ENCODE measurements around the gene NFE2. TPM values are rescaled to one million over a fixed set of nuclear protein-coding genes. Genes with fewer than 3 reads are reported as not detected.
A peak's percentile ranks its signal among the peaks of the same experiment; 100 is the strongest.
"Not testable (repeated sequence)": the region's sequence is repeated elsewhere in the genome, so short reads cannot be mapped to it uniquely, and the experiment has no call there.

NFE2 gene
- total and polyA plus RNA-seq, 2 donors (not counting 3 experiments of a cell fraction or from before 2014, with no cell fraction given) = not detected

DNA sequence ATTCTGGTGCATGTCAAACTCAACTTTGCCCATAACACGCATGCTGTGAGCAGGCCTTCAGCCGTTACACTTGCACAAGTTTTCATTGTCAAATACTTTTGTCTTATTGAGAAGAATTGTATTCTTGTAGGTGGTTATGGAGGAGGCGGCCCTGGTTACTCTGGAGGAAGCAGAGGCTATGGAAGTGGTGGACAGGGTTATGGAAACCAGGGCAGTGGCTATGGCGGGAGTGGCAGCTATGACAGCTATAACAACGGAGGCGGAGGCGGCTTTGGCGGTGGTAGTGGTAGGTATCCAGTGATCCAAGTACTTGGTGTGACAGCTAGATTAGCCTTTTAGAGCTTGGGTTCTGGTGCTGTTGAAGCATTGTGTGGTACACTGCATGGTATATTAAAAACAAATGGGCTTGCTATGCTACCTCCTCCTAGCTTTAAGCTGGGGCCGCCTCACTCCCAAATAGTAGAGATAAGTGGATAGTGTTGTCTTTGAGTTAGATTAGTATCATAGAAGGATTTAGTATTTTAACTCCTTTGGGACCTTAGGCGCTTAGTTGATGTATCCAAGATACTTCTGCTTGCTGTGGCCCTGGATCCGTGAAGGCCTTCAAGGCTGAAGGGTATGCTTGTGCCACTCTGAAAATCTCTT lies 17.7 kb downstream of the NFE2 start:
- dilution Hi-C loops (cut with MboI; ENCODE audit: extremely low pct_ligation_motif_present, low sequenced_read_pairs) (no loop called here), intact Hi-C loops (cut with micrococcal nuclease) (loop anchor here (5.0 kb wide), 2 partner anchors 129 to 149 kb away; no protein-coding TSS in a partner anchor)
- peak overlapping the region; percentile 28 to 71 (median 61) for H3K4me3 ChIP-seq (replicated peaks in 1 of 3; ENCODE audit: insufficient read depth in 1 of 3, low read depth in 1 of 3, low read length in 3 of 3)
- H4K20me1 ChIP-seq (replicated peaks; ENCODE audit: control insufficient read depth, extremely low read depth, insufficient read depth, low read length) = peaks cover 16% of the 10 kb centered on the region
- no peak overlapping the region for H3K27ac ChIP-seq (ENCODE audit: insufficient read depth, low read depth, low read length)
- H3K9me1 ChIP-seq (replicated peaks; ENCODE audit: control insufficient read depth, extremely low read depth, insufficient read depth, low read length) = no peaks in the 10 kb centered on the region
- H3K79me2 ChIP-seq (ENCODE audit: control insufficient read depth, insufficient read depth, low read length) = peaks cover 62% of the 10 kb centered on the region
- no peaks in the 10 kb centered on the region for H3K27me3 ChIP-seq (ENCODE audit: control insufficient read depth in 2 of 2, insufficient read depth in 2 of 2, low read length in 2 of 2)
- peaks cover 20 to 37% of the 10 kb centered on the region in 2 experiments for H3K36me3 ChIP-seq (ENCODE audit: control insufficient read depth in 2 of 2, extremely low read depth in 1 of 2, insufficient read depth in 2 of 2, low read length in 2 of 2)
- no peak for DNase-seq (ENCODE audit: low read depth, low spot score)
- peak overlapping the region; percentile 84 for H3K9ac ChIP-seq (replicated peaks; ENCODE audit: extremely low read depth, insufficient read depth, low read length)
- no peaks in the 10 kb centered on the region for H3K9me3 ChIP-seq (replicated peaks; ENCODE audit: control insufficient read depth, insufficient read depth, low read length)
- POLR2A ChIA-PET = interaction anchor here (1.9 kb wide), 1 partner anchor 9 kb away, joined by 3 read pairs; no protein-coding TSS in a partner anchor
- H3K4me1 ChIP-seq (ENCODE audit: control insufficient read depth, extremely low read depth, insufficient read depth, low read length) = peaks cover 36% of the 10 kb centered on the region
- CTCF ChIA-PET = interaction anchor here (0.5 to 3.2 kb wide), 3 partner anchors 32 to 87 kb away, joined by 3 to 17 read pairs (median 3); no protein-coding TSS in a partner anchor
- no peak for FAIRE-seq
- peak overlapping the region; percentile 95 for H3K4me2 ChIP-seq (ENCODE audit: insufficient read depth, low read length)
- no peak overlapping the region for H2AFZ ChIP-seq (ENCODE audit: low read depth, low read length)
- TF ChIP-seq EZH2 (IDR thresholded peaks at IDR 0.05; ENCODE audit: borderline replicate concordance, low read depth, low read length, severe bottlenecking) (no peak), JUN (IDR thresholded peaks at IDR 0.05; ENCODE audit: borderline replicate concordance, insufficient read depth, insufficient read length, low read depth) (no peak), POLR2AphosphoS5 (IDR thresholded peaks at IDR 0.05; ENCODE audit: insufficient read depth, low read depth, low read length) (peak; percentile 0), GATA2 (IDR thresholded peaks at IDR 0.05; ENCODE audit: insufficient read depth, insufficient read length, low read depth, low read length) (no peak), POLR2A (IDR thresholded peaks at IDR 0.05; ENCODE audit: low read depth, low read length) (peak; percentile 28), FOS (IDR thresholded peaks at IDR 0.05; ENCODE audit: borderline replicate concordance, insufficient read depth, low read length) (no peak), MYC (IDR thresholded peaks at IDR 0.05; ENCODE audit: low read depth, low read length) (no peak)
- TF ChIP-seq, protein P1, sequence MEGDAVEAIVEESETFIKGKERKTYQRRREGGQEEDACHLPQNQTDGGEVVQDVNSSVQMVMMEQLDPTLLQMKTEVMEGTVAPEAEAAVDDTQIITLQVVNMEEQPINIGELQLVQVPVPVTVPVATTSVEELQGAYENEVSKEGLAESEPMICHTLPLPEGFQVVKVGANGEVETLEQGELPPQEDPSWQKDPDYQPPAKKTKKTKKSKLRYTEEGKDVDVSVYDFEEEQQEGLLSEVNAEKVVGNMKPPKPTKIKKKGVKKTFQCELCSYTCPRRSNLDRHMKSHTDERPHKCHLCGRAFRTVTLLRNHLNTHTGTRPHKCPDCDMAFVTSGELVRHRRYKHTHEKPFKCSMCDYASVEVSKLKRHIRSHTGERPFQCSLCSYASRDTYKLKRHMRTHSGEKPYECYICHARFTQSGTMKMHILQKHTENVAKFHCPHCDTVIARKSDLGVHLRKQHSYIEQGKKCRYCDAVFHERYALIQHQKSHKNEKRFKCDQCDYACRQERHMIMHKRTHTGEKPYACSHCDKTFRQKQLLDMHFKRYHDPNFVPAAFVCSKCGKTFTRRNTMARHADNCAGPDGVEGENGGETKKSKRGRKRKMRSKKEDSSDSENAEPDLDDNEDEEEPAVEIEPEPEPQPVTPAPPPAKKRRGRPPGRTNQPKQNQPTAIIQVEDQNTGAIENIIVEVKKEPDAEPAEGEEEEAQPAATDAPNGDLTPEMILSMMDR (IDR thresholded peaks at IDR 0.05; ENCODE audit: extremely low read depth in 1 of 2, insufficient read depth in 1 of 2, low read depth in 1 of 2, low read length in 2 of 2) = no peak
- TF ChIP-seq, protein P2, sequence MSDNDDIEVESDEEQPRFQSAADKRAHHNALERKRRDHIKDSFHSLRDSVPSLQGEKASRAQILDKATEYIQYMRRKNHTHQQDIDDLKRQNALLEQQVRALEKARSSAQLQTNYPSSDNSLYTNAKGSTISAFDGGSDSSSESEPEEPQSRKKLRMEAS (IDR thresholded peaks at IDR 0.05; ENCODE audit: insufficient read depth, insufficient read length) = no peak
- no TSS peak for BruUV-seq (replicated peaks)

DNA sequence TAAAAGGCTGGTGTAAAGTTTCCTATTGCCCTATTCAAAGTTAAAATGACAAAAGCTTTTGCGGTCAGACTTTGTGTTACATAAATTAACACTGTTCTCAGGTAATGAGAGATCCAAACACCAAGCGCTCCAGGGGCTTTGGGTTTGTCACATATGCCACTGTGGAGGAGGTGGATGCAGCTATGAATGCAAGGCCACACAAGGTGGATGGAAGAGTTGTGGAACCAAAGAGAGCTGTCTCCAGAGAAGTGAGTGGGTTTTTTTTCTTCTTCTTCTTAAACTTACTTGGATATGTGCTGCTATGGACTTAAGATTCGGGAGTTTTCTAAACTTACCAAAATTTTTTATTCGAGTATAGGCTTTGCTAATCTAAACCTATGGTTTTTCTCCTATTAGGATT lies 19.1 kb downstream of the NFE2 start:
- CTCF ChIA-PET = interaction anchor here (0.7 to 3.7 kb wide), 3 partner anchors 30 to 77 kb away, joined by 3 to 39 read pairs (median 8); partner anchors contain the start of gene COPZ1
- H3K27me3 ChIP-seq (ENCODE audit: control insufficient read depth in 2 of 2, insufficient read depth in 2 of 2, low read length in 2 of 2); H3K9me3 ChIP-seq (replicated peaks; ENCODE audit: control insufficient read depth, insufficient read depth, low read length); BruUV-seq (replicated peaks); H2AFZ ChIP-seq (ENCODE audit: low read depth, low read length); FAIRE-seq; DNase-seq (ENCODE audit: low read depth, low spot score); dilution Hi-C loops (cut with MboI; ENCODE audit: extremely low pct_ligation_motif_present, low sequenced_read_pairs); H3K9me1 ChIP-seq (replicated peaks; ENCODE audit: control insufficient read depth, extremely low read depth, insufficient read depth, low read length): not testable (repeated sequence)
- Histone ChIP-seq H3K79me2 (ENCODE audit: control insufficient read depth, insufficient read depth, low read length) (peaks cover 76% of the 10 kb centered on the region), H4K20me1 (replicated peaks; ENCODE audit: control insufficient read depth, extremely low read depth, insufficient read depth, low read length) (peaks cover 14% of the 10 kb centered on the region), H3K4me2 (ENCODE audit: insufficient read depth, low read length) (peak overlapping the region; percentile 95), H3K36me3 (ENCODE audit: control insufficient read depth in 2 of 2, extremely low read depth in 1 of 2, insufficient read depth in 2 of 2, low read length in 2 of 2) (peaks cover 13 to 28% of the 10 kb centered on the region in 2 experiments), H3K27ac (ENCODE audit: insufficient read depth, low read depth, low read length) (peak overlapping the region; percentile 88), H3K9ac (replicated peaks; ENCODE audit: extremely low read depth, insufficient read depth, low read length) (peak overlapping the region; percentile 84), H3K4me1 (ENCODE audit: control insufficient read depth, extremely low read depth, insufficient read depth, low read length) (peaks cover 46% of the 10 kb centered on the region), H3K4me3 (replicated peaks in 1 of 3; ENCODE audit: insufficient read depth in 1 of 3, low read depth in 1 of 3, low read length in 3 of 3) (peak overlapping the region; percentile 28 to 71 (median 61))
- intact Hi-C loops (cut with micrococcal nuclease) = loop anchor here (5.0 kb wide), 2 partner anchors 131 to 151 kb away; no protein-coding TSS in a partner anchor
- POLR2A ChIA-PET = interaction anchor here (2.3 to 3.2 kb wide), 2 partner anchors 22 to 77 kb away, joined by 11 to 29 read pairs; no protein-coding TSS in a partner anchor
